ENCODE results near the gene PRR13.

- TF ChIP-seq CTCF (IDR thresholded peaks at IDR 0.05; ENCODE audit: insufficient read depth, low read depth, low read length) (no peak), EZH2 (IDR thresholded peaks at IDR 0.05; ENCODE audit: insufficient read depth, low read length) (no peak)
Measured at GRCh38 chr12:53456654-53457366, 15.3 kb downstream of the PRR13 start.

Data from astrocyte (in vitro differentiated cells and primary cell).